ENCODE measurements around the gene ZNF550. TPM values are rescaled to one million over a fixed set of nuclear protein-coding genes. Genes with fewer than 3 reads are reported as not detected.

ZNF550 gene
- total RNA-seq, 1 experiment from 2014 or later, result 4.2 TPM

DNA sequence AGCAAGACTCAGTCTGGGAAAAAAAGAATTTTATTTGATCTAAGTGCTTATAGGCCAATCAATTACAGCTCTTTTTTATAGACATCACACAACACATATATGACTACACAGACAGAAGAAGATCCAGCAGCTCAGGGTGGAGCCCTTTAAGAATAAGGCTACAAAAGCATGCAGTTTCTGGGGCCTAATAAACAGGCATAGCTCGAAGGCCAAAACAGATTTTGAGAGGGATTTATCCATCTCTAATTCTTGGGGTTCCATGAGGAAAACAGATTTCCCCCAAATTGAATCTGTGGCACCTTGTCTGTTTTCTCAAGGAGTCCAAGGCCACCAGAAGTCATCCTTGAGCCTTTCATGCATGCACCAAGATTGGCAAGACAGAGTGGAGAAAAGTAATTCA lies 3.9 kb upstream of the ZNF550 start:
- Histone ChIP-seq H3K27me3 (ENCODE audit: low read length) (no peaks in the 10 kb centered on the region), H3F3A (ENCODE audit: low read length, unreplicated experiment) (no peaks in the 10 kb centered on the region), H2AFZ (ENCODE audit: low read length) (no peak overlapping the region), H3K9me3 (ENCODE audit: low read length) (peaks cover 78% of the 10 kb centered on the region), H4K20me1 (ENCODE audit: low read length) (no peaks in the 10 kb centered on the region), H3K79me2 (ENCODE audit: low read length) (peaks cover 9% of the 10 kb centered on the region), H3K4me3 (ENCODE audit: low read length) (no peak overlapping the region), H3K36me3 (ENCODE audit: low read depth, low read length) (peaks cover 3% of the 10 kb centered on the region; the same call in 1 of the 2 replicates), H3K4me2 (ENCODE audit: low read length) (no peak overlapping the region), H3K4me1 (ENCODE audit: insufficient read depth, low read length) (peaks cover 9% of the 10 kb centered on the region; the same call in 1 of the 2 replicates), H3K27ac (ENCODE audit: low read length) (no peak overlapping the region), H3K9me2 (replicated peaks; ENCODE audit: low read length) (no peaks in the 10 kb centered on the region), H3K9ac (ENCODE audit: low read length) (no peak overlapping the region)
- TF ChIP-seq EZH2 (IDR thresholded peaks at IDR 0.05; ENCODE audit: low read length, unreplicated experiment) (no peak), CTCF (conservative IDR thresholded peaks at IDR 0.05; ENCODE audit: low read depth, low read length) (no peak), EZH2phosphoT487 (IDR thresholded peaks at IDR 0.05; ENCODE audit: borderline replicate concordance, low read length) (no peak)
- ChIA-PET CTCF (no interaction called here), POLR2A (ENCODE audit: unreplicated experiment) (no interaction called here)
- ATAC-seq (no peak), DNase-seq (no peak)
- intact Hi-C loops (cut with micrococcal nuclease), result no loop called here
- BruUV-seq (replicated peaks), result no TSS peak

DNA sequence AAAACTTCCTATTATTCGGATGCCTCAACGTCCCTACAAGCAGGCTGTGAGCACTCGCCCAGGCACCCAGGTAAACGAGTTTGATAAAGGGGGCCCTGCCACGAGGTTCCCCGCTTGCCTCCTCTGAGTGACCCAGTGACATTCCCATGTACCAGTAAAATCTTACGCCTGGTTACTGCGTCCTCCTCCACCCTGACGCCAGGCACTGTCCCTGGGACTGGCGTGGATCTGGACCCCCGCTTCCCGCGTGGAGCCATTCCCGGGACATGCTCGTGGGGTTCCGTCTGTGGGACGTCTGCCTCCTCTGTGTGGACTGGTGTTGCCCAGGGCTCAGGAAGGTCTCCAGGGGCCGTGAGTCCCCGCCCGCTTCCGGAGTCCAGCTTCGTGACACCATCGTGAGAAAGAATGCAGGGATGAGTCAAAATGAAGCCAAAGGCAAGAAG lies 407 bp upstream of the ZNF550 start:
- H3K9ac ChIP-seq (ENCODE audit: low read length), result peak overlapping the region; percentile 91; the same call in 1 of the 2 replicates
- peak overlapping the region; percentile 60 for H3K27ac ChIP-seq (ENCODE audit: low read length)
- TF ChIP-seq EZH2phosphoT487 (IDR thresholded peaks at IDR 0.05; ENCODE audit: borderline replicate concordance, low read length) (no peak), CTCF (conservative IDR thresholded peaks at IDR 0.05; ENCODE audit: low read depth, low read length) (no peak), EZH2 (IDR thresholded peaks at IDR 0.05; ENCODE audit: low read length, unreplicated experiment) (no peak)
- H2AFZ ChIP-seq (ENCODE audit: low read length), result peak overlapping the region; percentile 93
- DNase-seq (peak; percentile 55), ATAC-seq (no peak)
- no TSS peak for BruUV-seq (replicated peaks)
- peak overlapping the region; percentile 96 for H3K4me3 ChIP-seq (ENCODE audit: low read length)
- no peaks in the 10 kb centered on the region for H3K9me2 ChIP-seq (replicated peaks; ENCODE audit: low read length)
- ChIA-PET CTCF (no interaction called here), POLR2A (ENCODE audit: unreplicated experiment) (no interaction called here)
- H3K9me3 ChIP-seq (ENCODE audit: low read length), result peaks cover 51% of the 10 kb centered on the region
- H3K4me2 ChIP-seq (ENCODE audit: low read length), result peak overlapping the region; percentile 87
- peaks cover 21% of the 10 kb centered on the region for H3K79me2 ChIP-seq (ENCODE audit: low read length)
- peaks cover 21% of the 10 kb centered on the region for H3K36me3 ChIP-seq (ENCODE audit: low read depth, low read length)
- no peaks in the 10 kb centered on the region for H4K20me1 ChIP-seq (ENCODE audit: low read length)
- intact Hi-C loops (cut with micrococcal nuclease), result no loop called here
- H3K27me3 ChIP-seq (ENCODE audit: low read length), result no peaks in the 10 kb centered on the region
- H3K4me1 ChIP-seq (ENCODE audit: insufficient read depth, low read length), result peaks cover 9% of the 10 kb centered on the region; the same call in 1 of the 2 replicates
- no peaks in the 10 kb centered on the region for H3F3A ChIP-seq (ENCODE audit: low read length, unreplicated experiment)

- CTCF ChIA-PET, result no interaction called here
- ATAC-seq (peak; percentile 56), DNase-seq (peak; percentile 30)
- H3K27ac ChIP-seq (ENCODE audit: low read length), result peak overlapping the region; percentile 60
- no peaks in the 10 kb centered on the region for H3K27me3 ChIP-seq (ENCODE audit: low read length)
- intact Hi-C loops (cut with micrococcal nuclease), result loop anchor here (1.0 kb wide), 1 partner anchor 19 kb away; the partner anchor contains the start of gene ZNF416
- peak overlapping the region; percentile 96 for H3K4me3 ChIP-seq (ENCODE audit: low read length)
- H3K9me2 ChIP-seq (replicated peaks; ENCODE audit: low read length), result no peaks in the 10 kb centered on the region
- H3K9ac ChIP-seq (ENCODE audit: low read length), result peak overlapping the region; percentile 91
- no peaks in the 10 kb centered on the region for H4K20me1 ChIP-seq (ENCODE audit: low read length)
- H3K4me2 ChIP-seq (ENCODE audit: low read length), result peak overlapping the region; percentile 87
- H3K36me3 ChIP-seq (ENCODE audit: low read depth, low read length), result peaks cover 31% of the 10 kb centered on the region
- POLR2A ChIA-PET (ENCODE audit: unreplicated experiment), result interaction anchor here (0.5 kb wide), 1 partner anchor 330 kb away, joined by 7 read pairs; no protein-coding TSS in a partner anchor
- H3K79me2 ChIP-seq (ENCODE audit: low read length), result peaks cover 21% of the 10 kb centered on the region
- TF ChIP-seq CTCF (conservative IDR thresholded peaks at IDR 0.05; ENCODE audit: low read depth, low read length) (no peak), EZH2phosphoT487 (IDR thresholded peaks at IDR 0.05; ENCODE audit: borderline replicate concordance, low read length) (no peak), EZH2 (IDR thresholded peaks at IDR 0.05; ENCODE audit: low read length, unreplicated experiment) (no peak)
- H3F3A ChIP-seq (ENCODE audit: low read length, unreplicated experiment), result no peaks in the 10 kb centered on the region
- peaks cover 9% of the 10 kb centered on the region; the same call in 1 of the 2 replicates for H3K4me1 ChIP-seq (ENCODE audit: insufficient read depth, low read length)
- peak overlapping the region; percentile 93 for H2AFZ ChIP-seq (ENCODE audit: low read length)
- BruUV-seq (replicated peaks), result TSS peak; percentile 63
- peaks cover 48% of the 10 kb centered on the region for H3K9me3 ChIP-seq (ENCODE audit: low read length)
Observed at GRCh38 chr19:57559008-57559403, 657 bp downstream of the ZNF550 start.
